AG10803 (cell line): ENCODE results near the gene CTSL.
A peak's percentile ranks its signal among the peaks of the same experiment; 100 is the strongest.

Source experiments
- DNase-seq: peaks from one replicate; pipeline ENCODE4 v3.0.0; 2010; ENCODE audit warnings: low read depth
- H3K4me3 ChIP-seq: 2 replicates; pipeline ENCODE4 v1.5.1; 2011; ENCODE audit warnings: mild to moderate bottlenecking, low read length, control low read depth
- TF ChIP-seq, protein P1 (sequence below): conservative IDR thresholded peaks from 2 replicates; pipeline ENCODE4 v1.5.1; 2011; ENCODE audit warnings: mild to moderate bottlenecking, low read length, control low read depth, inconsistent platforms

The CTSL gene

DNA sequence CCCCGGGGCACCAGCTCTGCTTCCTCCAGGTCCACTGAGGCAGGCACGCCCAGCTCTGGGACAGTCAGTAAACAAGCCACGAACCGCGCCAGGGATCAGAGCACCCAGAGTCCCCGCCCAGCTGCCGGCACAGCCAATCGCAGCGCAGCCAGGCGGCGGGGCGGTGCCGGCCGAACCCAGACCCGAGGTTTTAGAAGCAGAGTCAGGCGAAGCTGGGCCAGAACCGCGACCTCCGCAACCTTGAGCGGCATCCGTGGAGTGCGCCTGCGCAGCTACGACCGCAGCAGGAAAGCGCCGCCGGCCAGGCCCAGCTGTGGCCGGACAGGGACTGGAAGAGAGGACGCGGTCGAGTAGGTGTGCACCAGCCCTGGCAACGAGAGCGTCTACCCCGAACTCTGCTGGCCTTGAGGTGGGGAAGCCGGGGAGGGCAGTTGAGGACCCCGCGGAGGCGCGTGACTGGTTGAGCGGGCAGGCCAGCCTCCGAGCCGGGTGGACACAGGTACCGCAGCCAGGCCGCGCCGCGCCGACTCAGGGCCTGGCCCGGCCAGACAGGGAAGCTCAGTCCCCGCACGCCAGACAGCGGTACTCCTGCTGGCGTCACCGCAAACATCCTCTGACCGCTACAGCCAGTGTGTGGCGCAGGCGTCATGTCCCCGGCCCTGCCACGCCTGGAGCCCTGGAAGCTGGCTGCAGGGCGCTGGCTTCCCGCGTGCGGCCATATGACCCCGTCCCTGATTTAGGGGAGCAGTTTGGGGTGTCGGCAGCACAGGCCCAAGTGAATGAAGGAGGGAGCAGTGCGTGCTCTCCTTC, at the start of gene CTSL:
Gene CTSL (plus strand): TSS at position 220 of the 810 bp plus-strand sequence. CDS start 1,485 bp downstream, outside the sequence.
- TF ChIP-seq, protein P1, sequence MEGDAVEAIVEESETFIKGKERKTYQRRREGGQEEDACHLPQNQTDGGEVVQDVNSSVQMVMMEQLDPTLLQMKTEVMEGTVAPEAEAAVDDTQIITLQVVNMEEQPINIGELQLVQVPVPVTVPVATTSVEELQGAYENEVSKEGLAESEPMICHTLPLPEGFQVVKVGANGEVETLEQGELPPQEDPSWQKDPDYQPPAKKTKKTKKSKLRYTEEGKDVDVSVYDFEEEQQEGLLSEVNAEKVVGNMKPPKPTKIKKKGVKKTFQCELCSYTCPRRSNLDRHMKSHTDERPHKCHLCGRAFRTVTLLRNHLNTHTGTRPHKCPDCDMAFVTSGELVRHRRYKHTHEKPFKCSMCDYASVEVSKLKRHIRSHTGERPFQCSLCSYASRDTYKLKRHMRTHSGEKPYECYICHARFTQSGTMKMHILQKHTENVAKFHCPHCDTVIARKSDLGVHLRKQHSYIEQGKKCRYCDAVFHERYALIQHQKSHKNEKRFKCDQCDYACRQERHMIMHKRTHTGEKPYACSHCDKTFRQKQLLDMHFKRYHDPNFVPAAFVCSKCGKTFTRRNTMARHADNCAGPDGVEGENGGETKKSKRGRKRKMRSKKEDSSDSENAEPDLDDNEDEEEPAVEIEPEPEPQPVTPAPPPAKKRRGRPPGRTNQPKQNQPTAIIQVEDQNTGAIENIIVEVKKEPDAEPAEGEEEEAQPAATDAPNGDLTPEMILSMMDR = peak; percentile 24

DNA sequence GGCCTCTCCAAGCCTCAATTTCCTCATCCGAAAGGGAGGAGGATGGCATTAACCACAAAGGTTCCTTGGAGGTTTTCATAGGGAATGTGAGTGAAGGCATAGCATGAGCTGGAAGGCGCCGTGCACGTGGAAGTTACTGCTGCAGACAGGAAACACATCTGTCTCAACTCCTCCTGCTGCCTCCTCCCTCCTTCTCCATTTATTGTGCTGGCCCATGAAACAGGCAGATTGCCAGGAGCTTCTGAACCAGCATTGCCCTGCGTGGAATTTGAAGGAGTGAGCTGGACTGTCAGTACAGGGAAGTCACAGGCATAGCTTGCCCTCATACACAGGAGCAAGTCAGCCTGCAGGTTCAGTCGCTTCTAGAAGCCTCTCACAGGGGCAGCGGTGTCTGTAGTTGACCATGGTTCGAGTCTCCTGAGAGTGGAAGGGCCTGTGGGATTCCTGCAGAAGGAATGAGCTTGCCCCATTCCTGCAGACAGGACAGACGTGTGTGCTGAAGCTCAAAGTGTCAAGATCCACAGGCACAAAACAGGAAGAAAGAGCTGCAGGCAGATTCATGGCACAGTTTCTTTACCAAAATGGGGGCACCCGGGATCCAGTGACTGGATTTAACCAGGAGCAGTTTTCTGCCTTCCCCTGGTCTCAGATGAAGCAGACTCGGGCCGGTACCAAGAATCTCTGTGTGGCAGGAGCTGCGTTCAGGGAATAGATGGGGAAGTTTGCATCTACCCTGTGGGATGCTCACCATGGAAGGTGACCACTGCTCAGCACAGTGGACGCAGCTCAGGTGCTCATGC, 48.7 kb upstream of the CTSL start:
- no peak overlapping the region for H3K4me3 ChIP-seq
- TF ChIP-seq, protein P1 = no peak
- peak; percentile 28 for DNase-seq

More for the DNA sequence above, at the start of gene CTSL:
- H3K4me3 ChIP-seq = peak within 1 kb of the TSS; percentile 94
- peak; percentile 90 for DNase-seq

DNA sequence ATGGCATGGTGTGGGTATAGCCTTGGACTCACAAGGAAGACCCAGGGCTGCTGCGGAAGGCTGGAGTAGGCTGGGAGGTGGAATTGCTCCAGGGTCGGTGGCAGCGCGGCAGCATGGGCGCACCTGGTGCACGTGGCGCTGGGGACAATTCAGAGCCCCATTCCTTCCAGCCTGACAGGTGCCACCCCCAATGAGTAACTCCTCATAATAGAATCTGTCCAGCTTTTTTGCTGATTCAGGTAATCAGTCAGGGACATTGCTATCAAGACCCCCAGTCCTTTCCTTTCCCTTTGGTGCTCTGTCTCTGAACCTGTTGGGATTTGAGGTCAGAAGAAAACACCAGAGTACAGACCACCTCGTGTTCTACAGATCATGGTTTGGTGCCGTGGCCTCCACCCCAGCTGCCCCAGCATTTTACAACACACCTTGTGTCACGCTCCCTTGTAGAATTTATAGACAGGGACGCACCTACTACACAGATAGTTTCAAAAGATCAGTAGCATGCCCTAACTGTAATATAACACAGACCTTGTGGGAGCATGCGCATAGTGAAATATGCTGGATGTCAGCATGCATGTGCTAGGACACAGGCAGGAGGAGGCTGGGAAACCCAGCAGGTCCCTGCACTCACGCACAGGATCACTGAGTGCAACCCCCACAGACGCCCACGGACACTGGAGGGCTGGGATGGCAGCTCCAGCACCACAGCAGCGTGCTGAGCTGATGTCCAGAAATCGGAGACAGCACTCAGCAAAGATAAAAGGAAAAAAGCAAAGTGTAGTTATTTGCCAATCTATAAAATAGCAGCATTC, 47.9 kb upstream of the CTSL start:
- TF ChIP-seq, protein P1 = no peak
- no peak for DNase-seq
- H3K4me3 ChIP-seq = no peak overlapping the region

DNA sequence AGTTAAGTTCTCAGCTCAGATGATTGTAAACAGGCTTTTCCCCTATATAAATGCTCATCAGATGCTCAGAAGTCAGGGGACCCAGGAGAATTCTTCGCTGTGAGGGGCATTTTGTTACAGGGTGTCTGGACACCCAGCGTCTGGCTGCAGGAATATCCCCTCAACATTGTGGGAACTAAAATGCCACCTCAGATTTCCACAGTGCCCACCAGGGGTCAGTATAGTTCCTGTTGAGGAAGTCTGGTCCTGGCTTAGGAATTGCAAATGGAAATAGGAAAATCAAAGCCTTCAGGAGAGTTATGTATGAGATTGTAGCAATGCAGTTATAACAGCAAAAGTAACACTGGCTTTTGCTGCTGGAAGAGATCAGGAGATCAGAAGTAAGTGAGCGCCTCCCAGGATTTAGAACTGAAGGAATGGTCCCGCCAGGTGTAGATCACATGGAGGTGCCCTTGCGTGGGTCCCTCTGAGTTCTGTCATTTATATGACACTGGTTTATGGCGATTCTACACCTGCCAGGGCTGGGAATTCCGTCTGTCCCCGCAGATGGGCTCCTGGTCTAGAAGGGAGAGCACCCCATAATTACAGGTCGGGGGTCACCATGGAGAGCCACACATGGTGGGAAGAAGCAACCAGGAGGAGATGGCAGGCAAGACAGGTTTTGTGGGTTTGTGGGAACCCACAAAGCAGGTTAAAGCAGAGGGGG, 47.1 kb upstream of the CTSL start:
- DNase-seq = peak; percentile 77
- TF ChIP-seq, protein P1 = peak; percentile 95
- H3K4me3 ChIP-seq = no peak overlapping the region

DNA sequence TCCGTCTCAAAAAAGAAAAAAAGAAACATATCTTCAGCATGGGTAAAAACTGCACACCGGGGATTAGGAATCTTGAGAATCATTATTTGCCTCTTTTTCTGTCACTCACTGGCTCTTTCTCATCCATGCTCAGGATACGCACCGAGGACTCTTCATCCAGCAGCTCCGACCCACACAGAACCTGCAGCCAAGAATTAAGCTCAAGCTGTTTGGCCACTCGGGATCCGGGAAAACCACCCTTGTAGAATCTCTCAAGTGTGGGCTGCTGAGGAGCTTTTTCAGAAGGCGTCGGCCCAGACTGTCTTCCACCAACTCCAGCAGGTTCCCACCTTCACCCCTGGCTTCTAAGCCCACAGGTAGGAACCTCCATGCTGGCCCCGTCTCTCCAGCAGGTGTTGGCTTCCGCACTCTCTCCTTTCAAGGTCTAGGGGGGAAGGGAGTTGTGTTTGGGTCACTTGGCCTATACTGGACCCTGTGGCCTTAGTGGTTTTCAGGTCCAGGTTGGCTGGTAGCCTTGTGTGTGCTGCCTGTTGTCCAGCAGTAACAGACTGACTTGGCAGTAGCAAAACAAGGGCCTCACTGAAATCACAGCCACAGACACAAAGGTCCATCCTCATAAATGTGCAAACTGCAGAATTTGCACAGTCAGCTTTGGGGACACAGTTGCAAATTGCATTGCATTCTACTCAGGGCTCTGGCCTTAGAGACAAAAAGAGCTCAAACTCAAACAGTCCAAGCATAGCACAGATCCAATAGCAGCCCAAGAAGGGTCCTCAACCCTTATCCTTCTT, 44.5 kb upstream of the CTSL start:
- TF ChIP-seq, protein P1 = no peak
- no peak for DNase-seq
- no peak overlapping the region for H3K4me3 ChIP-seq

DNA sequence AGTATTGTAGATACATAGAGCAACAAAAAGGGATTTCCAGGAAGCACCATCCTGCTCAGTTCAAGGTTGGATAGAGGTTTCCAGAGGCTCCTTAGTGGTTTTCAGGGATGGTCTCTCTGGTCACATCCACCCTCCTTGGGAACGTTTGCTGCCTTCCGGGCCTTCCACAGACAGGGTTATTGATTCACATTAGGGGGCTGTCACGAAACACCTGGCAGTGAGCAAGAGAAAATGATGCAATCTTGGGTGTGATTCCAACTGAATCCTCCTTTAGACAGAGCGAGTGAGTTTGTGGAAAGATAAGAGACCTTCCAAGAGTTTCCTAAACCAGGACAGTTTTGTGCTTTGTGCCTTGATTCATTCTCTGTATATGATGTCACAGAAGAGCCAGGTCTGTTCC, 43.8 kb upstream of the CTSL start:
- no peak overlapping the region for H3K4me3 ChIP-seq
- no peak for DNase-seq
- TF ChIP-seq, protein P1 = no peak
